GM19328 (cell line): ENCODE data around the gene PHC2.

Experiments
- ATAC-seq: cut with Tn5 transposase; IDR thresholded peaks from one replicate; pipeline ENCODE4 v1.9.1; 2021; ENCODE audit warnings: mild to moderate bottlenecking, moderate library complexity; ENCODE audit not compliant: unreplicated experiment

The PHC2 gene, protein sequence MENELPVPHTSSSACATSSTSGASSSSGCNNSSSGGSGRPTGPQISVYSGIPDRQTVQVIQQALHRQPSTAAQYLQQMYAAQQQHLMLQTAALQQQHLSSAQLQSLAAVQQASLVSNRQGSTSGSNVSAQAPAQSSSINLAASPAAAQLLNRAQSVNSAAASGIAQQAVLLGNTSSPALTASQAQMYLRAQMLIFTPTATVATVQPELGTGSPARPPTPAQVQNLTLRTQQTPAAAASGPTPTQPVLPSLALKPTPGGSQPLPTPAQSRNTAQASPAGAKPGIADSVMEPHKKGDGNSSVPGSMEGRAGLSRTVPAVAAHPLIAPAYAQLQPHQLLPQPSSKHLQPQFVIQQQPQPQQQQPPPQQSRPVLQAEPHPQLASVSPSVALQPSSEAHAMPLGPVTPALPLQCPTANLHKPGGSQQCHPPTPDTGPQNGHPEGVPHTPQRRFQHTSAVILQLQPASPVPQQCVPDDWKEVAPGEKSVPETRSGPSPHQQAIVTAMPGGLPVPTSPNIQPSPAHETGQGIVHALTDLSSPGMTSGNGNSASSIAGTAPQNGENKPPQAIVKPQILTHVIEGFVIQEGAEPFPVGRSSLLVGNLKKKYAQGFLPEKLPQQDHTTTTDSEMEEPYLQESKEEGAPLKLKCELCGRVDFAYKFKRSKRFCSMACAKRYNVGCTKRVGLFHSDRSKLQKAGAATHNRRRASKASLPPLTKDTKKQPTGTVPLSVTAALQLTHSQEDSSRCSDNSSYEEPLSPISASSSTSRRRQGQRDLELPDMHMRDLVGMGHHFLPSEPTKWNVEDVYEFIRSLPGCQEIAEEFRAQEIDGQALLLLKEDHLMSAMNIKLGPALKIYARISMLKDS

DNA sequence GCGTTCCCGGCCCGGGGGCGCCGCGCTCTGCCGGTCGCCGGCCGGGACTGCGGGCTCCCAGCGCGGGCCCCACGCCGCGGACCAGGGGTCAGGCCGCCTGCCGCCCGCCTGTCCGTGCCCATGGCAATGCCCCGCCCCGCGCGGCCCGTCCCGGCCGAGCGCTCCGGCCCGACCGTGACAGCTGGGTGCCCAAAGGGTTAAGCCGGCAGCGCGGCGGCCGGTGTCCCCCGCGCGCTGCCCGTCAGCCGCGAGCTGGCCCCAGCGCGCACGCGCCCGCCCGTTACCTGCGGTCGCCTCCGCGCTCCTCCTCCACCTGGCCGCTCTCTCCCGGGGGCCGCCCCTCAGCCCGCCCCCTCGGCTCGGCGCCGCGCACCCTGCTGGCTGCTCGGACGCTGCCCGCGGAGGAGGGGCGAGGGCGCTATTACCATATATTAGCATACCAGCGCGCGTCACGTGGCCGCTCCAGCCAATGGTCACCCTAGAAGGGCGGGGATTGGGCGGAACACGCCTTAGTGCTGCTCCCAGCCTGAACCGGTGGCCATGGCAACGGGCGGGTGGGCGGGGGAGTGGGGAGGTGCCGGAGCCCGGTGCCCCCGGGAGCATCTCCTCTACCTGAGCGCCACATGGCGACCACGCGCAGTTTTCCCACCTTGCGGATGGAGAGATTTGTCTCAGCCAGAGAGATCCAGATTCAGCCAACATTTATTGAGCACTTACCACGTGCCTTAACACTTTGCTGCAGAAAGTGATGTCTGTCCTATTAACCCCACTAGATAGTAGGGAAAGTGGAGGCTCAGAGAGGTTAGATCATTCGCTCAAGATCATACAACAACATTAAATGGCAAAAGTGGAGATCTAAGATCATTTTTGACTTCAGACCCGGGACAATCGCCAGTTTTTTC, at the start of gene PHC2:
PHC2 (minus strand) TSS at position 404 of the 902 bp plus-strand sequence. CDS start 55,556 bp downstream, outside the sequence.
- peak; percentile 86 for ATAC-seq

DNA sequence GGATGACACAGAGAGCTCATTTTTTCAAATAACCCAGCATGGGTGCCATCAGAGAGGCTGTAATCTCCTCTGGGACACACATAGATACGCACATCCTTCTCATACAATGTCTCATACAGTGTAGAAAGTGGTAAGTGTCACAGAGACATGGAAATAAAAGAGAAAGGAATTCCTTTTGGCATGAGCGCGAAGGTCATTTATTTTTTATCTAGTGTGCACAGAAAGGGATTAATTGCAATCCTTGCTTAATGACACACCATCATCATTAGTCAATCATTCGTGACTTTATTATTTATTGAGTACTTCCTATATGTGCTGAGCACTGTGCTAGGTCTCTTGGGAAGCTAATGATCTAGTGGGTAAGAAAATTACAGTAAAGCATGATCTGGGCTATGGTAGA, 46.6 kb upstream of the PHC2 start:
- ATAC-seq: no peak

DNA sequence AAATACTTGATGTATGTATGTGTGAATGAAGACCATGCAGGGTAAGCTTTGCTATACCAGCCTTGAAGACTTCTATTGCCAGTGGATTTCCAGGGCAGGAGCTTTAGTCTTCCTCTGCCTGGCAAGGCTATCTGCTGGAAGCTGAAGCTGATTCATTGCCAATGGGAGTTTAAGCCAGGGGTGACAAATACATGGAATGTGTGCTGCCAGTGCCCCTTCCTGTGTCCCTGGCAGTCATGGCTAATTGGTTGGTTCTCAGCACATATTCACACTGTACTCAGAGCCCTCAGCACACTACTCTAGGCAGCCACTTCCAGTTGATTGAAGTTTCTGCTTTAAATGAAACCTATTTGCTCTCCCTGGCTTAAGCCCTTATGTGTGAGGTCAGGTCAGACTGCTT, 43.0 kb upstream of the PHC2 start:
- ATAC-seq: no peak

DNA sequence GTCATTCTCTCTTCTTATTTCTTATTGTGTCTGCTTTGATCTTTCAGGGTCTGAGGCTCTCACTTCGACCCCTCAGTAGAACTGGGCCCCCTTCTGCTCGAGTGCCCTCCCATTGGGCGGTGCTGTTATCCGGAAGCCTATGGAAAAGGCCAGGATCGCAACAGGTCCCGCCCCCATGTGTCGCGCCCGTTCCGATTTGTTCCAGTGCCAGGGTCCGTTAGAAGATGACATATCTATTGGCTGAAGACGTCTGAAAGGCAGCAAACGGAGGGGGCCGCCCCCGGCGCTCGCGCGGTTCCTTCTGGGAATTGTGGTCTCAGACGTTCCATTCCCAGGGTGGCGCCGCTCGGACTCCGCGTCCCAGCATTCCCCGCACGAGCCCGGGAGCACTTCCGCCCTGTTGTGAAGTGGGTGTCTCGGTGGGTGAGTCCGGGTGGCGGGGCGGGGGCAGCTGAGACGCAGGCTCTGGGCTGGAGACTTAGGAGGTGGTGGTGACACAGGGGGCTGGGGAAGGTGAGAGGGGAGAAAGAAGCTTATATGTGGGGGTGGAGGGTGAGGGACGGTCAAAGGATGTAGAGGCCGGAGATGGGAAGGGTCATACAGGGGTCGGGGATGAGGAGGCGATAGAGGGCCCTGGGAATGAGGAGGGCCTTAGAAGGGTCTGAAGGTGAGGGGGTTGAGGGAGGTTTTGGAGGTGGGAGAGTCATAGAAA, 41.5 kb upstream of the PHC2 start, which contains the start of gene ZSCAN20:
ZSCAN20 (plus strand) TSS at position 377 of the 712 bp plus-strand sequence. CDS start 6,644 bp downstream, outside the sequence.
- ATAC-seq: peak; percentile 83

DNA sequence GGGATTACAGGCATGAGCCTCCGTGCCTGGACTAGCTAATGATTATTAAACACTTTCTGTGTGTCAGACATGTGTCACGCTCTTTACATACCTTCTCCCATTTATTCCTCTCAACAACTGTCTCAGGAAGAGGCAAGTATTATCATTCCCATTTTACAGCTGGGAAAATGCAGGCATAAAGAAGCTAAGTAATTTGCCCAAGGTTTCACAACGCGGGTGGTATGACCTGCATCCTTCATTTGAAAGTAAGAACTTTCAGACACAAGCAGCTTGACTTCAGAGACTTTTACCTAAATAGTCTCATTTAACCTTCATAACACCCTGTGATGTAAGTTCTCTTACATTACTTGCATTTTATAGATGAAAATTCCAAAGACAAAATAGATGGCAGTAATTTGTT, 40.5 kb upstream of the PHC2 start:
- no peak for ATAC-seq

DNA sequence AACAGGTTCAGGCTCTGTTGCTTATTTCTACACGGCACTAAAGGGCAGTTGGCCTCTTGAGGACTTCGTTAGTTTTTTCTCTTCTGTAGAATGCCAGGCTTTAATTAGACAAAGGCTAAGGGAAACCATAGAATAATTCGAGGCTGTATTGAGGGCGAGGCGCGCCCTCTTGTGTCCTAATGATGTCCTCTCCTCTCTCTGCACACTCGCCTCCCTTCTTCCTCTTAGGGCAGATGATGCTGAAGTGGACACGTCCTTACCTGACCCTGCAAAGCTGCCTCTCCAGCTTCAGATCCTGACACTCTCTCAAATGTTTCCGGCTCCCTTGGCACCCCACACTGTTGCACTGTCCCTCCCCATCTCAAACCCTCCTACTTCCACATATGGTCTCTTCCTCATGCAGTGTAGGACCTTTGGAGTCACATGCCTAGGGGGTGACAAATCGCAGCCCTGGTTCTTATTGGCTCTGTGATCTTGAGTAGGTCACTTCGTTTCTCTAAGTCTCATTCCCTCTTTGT, 39.7 kb upstream of the PHC2 start:
- ATAC-seq: no peak

DNA sequence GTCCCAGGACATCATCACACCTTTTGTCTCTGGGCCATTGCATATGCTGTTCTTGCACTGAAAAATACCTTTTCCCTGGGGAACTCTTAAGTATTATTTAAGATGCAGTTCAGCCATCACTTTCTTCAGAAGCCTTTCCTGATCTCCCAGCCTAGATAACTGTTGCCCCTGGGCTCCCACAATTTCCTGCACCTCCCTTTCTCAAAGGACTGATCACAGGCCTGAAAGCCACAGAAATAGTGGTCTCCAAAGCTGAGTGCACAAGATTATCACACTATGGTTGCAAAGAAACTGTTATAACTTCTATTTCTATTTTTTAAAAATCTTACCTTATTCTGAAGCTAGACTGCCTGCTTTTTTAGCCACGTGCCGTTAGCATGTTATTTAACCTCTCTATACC, 38.8 kb upstream of the PHC2 start:
- no peak for ATAC-seq

DNA sequence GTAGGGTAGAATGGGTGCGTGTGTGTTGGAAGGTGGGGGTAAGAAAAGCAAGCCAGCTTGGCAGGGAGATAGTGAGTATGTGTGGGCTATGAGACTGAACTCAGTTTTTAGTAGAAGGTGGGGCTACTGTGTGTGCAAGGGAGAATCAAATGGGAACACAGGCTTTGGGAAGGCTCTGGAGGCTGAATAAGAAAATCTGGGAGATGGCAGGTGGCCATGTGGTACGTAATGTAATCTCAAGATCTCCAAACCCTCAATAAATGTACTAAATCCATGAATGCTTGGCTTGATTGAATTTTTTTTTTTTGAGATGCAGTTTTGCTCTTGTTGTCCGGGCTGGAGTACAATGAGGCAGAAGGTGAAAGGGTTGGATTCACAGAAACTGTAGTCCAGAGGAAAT, 38.1 kb upstream of the PHC2 start:
- ATAC-seq: no peak

DNA sequence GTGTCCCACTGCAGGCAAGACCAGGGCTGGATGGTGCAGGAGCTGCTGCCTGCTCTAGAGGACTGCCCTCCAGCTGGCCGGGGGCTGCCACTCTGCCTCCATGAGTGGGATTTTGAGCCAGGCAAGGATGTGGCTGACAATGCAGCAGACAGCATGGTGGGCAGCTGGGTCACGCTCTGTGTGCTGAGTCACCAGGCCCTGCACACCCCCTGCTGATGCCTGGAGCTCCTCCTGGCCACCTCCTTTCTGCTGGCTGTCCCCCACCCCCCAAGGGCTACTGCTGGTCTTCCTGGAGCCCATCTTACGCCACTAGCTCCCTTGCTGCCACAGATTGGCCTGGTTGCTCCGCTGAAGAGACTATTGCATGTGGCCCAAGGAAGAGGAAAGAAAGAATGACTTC, 37.6 kb upstream of the PHC2 start:
- ATAC-seq: no peak

DNA sequence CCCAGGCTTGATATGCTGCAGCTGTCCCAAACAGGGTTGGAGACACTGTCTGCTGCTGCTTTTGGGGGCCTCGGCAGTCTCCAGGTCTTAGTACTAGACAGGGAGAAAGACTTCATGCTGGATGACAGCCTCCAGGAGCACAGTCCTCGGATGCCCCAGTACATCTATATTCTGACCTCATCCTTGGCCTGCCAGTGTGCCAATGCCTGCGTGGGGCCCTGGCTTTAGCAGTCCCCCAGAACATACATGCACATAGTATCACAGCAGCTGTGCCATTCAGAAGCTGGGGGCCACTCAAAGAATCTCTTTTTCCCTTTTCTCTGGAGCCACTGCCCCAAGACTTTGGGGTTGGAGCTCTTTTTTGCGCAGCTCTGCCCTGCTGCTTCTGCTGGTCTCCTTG, 37.1 kb upstream of the PHC2 start:
- ATAC-seq: no peak

DNA sequence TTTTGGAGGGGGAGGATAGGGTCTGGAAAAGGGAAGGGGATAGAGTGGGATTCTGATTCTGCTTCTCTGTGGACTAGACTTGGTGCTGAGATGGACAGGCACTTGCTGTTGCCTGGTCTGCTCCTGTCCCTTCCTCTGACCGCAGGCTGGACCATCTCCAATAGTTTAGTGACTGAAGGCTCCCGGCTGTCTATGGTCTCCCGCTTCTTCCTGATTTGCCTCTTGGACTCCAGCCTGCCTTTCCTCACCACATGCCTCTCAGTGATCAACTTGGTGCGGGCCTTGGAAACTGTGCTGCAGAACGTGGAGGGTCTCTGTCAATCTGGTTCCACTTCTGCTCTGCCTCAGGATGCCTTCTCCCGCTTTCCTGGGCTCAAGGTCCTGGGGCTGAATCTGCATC, 35.3 kb upstream of the PHC2 start:
- ATAC-seq: no peak

DNA sequence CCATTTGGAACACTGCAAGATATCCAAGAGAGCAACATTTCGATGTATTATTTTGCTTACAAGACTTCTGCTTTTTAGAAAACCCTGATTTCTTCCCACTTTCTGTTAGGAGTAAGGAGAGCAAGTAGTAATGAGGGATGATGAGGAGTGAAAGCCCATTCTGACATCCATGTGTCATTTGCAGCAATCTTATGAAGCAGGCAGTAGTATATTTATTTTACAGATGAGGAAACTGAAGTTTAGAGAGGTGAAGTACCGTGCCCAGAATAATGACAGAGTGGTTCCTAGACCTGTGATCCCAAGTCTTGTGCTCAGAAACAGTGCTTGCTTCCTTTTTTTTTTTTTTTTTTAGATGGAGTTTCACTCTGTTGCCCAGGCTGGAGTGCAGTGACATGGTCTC, 34.4 kb upstream of the PHC2 start:
- no peak for ATAC-seq

DNA sequence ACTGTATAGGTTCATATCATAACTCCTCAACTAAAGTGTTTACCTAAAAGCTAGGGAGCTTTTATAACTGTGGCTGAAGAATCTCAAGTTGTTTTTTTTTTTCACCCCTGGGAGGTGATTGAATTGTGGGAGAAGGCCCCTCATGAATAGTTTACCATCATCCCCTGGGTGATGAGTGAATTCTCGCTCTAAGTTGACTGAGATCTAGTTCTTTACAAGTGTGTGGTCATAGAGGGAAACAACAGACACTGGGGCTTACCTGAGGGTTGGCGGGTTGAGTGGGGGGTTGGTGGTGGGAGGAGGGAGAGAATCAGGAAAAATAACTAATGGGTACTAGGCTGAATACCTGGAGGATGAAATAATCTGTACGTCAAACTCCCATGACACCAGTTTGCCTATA, 33.7 kb upstream of the PHC2 start:
- no peak for ATAC-seq

DNA sequence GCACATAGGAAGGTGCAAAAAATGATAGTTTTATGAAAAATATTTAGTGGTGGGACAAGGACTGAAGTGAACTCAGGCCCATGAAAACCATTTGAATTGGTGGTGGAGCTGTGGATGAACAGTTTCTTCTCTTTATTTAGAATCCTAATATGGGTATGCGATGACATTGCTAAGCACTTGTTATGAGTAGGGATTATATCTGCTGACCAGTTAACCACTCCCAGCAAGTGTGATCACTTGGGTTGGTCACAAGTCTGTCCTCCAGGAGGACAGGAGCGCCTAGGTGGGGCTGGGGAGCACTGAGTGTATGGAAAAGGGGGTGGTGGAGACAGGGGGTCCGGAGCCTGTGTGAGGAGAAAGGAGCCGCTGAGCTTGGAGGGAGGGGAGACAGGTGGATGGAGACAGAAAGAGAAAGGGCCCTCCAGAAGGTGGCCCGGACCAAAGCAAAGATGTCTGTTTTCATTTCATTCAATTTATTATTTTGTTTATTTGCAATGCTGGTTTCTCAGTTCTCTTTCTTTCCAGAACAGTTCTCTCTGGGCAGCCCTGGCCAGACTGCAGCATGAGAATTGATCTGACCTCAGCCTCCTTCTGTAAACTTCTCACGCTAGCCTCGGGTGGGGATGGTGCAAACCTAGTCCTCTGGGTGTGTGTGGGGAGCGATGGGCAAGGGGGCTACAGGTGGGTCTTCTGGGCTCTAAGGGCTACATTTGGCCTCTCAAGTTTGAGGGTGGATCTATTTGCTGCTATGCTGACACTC, 31.7 kb upstream of the PHC2 start:
- ATAC-seq: no peak

DNA sequence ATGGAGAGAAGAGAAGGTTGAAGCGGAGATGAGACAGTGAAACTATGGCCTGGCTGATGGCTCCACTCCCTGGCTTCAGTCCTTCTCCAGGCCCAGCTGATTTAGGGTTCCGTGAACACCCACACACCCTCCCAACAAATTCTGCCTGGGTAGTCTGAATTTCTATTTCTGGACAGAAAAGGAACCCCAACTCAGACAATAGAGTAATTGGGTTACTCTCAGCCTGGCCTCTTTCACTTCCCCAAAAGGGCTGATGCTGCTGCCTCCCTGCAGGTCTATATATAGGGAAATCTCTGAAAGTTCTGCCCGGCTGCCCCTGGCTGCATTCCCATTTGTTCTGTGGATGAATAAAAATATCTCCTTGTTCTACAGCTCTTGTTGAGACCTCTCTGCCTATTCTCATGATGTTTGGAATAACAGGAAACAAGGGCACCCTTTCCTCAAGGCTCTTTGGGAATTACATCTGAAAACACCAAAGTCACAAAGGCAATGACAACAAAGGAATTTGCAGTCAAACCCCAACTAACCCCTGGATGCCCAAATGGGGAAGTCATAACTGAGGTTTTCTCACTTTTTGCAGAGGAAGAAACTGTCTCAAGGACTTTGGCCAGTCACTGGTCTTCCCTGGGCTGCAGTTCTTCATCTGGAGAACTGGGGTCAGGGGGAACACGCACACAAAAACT, 30.2 kb upstream of the PHC2 start:
- peak; percentile 84 for ATAC-seq

DNA sequence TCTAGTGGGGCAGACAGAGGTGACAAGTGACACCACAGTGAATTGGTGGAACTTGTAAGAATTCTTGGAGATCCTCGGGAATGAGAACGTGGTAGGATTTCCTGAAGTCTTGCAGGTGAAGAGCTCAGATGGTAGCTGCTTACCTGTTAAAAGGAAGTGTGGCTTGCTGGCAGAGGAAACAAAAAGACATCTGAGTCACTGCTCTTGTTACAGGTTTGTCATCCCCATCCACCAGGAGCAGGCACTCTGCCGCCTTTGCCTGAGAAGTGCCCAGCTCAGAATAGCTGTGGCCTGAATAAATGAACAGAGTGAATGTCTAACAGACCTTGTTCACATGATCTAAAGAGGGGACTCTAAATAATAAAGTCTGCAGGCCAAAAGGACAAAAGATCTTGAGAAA, 29.2 kb upstream of the PHC2 start:
- no peak for ATAC-seq

DNA sequence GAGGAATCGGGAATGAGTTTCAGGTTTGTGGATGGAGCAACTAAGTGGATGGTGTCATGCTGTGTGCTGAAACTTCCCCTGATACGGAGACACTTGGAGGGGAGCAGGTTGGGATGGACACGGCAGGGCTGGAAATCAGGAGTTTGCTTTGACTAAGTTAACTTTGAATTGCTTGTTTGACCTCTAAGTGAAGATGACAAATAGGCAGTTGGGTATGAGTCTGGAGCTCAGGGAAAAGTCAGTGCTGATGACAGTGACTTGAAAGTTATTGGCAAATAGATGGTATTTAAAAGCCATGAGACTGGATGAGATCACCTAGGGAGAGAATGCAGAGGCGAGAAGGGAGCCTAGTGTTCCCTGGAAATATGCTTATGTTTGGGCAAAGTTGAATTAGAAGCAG, 28.8 kb upstream of the PHC2 start:
- ATAC-seq: no peak

DNA sequence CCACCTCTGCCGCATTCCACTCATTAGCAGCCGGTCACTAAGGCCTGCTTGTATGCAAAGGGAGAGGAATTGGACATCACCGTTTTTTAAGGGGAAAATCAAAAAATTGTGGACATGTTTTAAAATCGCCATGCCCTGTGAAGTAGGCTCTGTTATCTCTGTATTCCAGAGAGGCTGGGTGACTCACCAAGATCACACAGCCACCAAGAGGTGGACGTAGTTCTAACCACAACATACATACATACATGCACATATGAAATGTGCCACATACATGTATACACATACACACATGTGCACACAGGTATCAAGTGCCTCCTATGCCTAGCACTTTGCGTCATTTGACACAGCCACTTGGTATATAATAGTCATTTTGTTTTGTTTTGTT, 25.6 kb upstream of the PHC2 start:
- ATAC-seq: no peak
